NCI-H2107 (cell line): ENCODE results near the gene TMEM132E.
A peak's percentile ranks its signal among the peaks of the same experiment; 100 is the strongest.

ENCODE experiments used
- DNase-seq: peaks from one replicate; lab custom pipeline; 2025; lab: John Stamatoyannopoulos, UW

TMEM132E gene

DNA sequence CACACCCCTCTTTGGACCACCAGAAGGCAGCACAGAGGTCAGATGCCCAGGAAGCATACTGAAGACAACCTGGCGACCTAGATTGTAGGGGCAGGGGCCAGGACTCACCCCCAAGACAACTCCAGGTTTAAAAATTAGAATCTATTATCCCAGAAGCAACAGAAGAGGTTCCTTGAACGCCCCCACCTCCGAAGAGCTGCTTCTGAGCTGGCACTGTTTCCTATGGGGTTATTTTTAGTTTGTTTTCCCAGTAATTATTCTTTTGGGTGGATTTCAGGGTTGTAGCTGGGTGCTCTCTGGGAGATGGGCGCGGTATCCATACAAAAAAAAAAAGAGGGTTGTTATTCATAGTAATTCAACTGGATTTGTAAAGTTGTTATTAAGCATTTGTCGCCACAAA, 10.4 kb upstream of the TMEM132E start:
- DNase-seq, result no peak

DNA sequence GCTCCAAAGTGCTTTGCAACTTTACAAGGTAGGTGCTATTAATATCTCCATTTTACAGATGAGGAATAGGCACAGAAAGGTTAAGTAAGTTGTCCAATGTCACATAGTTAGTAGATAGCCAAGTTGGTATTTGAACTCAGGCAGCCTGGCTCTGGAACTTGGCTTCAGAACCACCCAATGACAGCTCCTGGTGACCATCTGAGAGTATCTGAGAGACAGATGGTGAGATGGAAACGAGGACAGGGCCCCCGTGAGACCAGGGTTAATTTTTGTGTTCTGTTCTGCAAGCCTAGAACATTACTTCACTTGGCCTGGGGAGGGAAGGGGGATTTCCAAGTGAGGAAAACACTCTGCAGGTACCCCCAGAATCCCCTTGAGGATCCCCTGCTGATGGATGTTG, 9.8 kb upstream of the TMEM132E start:
- DNase-seq, result no peak

DNA sequence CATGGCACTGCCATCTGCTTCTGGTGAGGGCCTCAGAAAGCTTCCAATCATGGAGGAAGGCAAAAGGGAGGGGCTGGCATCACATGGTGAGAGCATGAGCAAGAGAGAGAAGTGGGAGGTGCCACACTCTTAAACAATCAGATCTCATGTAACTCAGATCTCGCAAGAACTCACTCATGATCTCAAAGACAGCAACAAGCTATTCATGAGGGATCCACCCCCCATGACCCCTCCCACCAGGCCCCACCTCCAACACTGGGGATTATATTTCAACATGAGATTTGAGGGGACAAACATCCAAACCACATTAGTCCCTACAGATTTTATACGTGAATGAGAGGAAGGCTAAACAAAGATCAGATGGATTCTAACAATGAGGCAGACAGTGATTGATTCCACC, 8.9 kb upstream of the TMEM132E start:
- DNase-seq, result no peak

DNA sequence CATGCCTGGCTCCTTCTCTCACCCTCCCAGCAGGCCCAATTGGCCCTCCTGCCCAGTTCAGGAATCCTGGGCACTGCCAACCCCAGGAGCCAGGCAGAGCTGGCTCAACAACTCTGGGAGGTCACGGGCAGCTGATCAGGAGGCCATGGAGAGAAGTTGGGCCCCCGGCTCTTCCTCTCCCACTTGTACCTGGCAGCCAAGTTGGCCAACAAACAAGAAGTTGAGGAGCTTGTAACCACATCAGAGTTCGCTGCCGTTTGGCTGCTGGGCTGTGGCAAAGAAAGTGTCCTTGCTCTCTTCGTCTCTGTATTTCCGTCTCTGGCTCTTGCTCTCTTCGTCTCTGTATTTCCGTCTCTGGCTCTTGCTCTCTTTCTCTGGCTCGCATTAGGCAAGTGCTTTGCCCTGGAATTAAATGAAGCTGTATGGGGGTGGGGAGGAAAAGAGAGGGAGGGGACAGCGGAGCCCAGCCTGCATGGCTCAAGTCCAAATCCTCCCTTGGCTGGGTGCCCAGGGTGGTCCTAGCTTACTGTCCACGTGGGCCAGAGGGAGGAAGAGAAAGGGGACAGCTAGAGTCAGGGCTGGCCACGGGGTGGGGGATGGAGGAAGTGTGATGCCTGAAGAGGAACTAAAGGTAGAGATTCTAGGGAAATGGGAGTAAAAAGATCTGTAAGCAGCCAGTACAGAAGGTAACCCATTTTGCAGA, 7.8 kb upstream of the TMEM132E start:
- no peak for DNase-seq

DNA sequence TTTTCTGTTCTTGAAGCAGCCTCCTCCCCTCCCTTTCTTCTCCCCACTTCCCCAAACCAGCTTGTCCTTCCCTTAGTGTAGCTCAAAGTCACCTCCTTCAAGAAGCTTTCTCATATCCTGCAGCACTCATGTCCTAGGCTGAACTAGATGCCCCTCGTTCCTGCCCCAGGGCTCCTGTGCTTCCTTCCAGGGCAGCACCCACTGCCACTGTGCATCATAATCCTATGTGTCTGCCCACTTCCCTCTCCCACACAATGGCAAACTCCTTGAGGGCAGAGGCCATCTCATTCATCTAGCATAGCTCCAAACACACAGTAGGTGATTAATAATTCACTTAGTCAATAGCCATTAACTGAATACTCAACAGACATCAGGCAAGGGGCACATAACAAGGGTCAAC, 6.9 kb upstream of the TMEM132E start:
- DNase-seq, result no peak

DNA sequence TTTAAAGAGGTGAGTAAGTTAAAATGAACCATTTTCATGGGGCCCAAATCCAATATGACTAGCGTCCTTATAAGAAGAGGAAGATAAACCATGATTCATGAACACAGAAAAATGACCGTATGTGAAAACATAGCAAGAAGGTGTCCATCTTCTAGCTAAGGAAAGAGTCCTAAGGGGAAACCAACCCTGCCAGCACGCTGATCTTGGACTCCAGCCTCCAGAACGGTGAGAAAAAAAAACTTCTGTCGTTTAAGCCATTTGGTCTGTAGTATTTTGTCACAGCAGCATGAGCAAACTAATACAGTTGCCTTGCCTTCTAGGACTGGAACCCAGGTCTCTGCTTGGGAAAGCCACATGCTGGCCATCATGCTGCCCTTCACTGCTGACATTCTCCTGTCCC, 4.2 kb upstream of the TMEM132E start:
- no peak for DNase-seq

DNA sequence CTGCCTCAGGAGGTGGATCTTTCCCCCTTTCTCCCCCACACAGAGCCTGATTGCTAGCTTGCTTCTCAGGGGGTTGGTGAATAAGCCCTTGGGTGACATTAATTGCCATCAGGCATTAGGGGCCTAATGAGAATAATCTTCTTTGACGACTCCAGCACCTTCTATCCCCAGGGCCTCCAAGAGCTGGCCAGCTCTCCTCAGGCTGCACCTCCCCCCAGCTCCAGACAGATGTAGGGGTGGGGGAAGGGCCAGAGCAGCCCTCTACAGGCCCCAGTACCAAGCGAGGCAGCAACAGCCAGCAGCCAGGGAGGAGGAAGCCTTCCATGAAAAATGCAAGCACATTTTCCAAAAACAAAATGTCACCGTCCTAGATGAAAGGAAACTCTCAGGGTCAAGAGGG, 1.4 kb upstream of the TMEM132E start:
- no peak for DNase-seq

DNA sequence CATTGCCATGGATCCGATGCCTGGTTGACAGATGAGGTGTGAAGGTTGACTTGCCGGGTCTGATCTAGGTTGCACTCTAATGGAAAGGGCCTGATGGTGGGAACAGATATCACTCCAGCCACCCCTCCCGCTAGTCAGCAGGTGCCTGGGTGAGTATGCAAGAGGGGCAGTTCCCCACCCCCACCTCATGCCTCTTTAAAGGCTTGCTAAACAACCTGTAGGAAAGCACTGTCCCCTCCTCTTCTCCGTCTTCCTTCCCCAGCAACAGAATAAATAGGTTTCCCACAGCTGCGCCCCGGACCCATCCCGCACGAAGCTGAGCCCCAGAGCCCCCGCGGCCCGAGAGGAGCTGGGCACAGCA, 746 bp upstream of the TMEM132E start:
- DNase-seq, result no peak

DNA sequence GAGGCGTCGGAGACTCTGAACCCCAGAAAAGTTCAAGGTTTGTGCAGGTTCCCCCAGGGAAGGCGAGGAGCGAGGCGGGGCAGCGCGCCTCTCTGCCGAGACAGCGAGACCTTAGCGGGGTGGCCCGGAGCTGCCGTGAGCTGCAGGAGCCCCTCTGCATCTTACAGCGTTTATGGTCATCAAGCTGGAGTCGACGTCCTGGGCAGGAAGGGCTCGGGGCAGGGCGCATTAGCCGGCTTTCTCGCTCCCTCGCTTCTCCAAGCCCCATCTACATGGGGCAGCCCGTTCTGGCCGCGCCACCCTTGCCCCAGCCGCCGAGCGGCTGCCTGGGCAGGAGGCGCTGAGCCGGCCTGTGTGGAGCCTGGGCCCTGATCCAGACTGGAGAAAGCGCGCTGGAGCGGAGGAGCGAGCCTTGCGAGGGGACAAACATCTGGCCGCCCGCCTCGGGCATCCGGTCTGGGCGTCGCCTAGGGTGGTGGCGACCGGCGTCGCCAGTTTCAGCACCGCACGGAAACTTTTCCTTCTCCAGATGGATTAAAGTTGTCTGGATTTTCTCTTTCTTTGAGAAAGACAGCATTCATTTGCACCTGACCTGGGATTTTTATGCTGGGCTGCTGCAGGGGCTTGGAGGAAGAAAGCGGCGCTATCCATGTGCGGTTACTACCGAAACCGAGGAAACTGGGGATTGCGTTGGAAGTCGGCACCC, 750 bp downstream of the TMEM132E start:
- no peak for DNase-seq

DNA sequence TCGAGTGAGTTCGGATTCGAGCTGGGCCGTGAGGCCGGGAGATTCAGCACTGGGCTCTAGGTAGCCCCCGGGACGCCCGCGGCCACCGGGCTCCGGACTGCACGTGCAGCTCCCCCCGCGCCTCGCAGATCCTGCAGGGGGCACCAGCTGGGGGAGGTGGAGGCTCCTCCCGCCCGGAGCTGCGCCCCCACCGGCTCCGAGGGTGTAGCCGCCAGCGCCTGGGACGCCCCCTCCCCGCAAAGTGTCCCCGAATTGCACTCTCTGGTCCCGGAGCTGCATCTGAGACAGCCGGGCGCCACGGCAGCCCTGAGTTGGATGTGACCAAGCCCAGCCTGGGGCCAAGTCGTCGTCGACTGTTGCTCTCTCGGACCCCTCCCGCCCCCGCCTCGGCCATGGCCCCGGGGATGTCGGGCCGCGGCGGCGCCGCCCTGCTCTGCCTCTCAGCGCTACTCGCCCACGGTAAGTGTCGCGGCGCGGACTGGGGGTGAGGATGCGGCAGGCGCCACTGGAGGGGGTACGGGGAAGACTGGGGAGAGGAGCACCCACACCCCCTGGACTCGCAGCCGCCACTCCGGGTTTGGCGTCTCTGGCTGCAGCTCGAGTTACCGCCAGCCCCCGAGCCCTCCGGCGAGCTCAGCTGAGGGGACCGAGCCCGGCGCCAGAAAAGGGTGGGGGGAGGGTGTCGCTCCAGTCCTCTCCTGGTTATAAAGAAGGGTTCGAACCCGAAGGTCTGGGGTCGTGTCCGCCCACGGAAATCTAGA, 1.5 kb downstream of the TMEM132E start:
- no peak for DNase-seq

DNA sequence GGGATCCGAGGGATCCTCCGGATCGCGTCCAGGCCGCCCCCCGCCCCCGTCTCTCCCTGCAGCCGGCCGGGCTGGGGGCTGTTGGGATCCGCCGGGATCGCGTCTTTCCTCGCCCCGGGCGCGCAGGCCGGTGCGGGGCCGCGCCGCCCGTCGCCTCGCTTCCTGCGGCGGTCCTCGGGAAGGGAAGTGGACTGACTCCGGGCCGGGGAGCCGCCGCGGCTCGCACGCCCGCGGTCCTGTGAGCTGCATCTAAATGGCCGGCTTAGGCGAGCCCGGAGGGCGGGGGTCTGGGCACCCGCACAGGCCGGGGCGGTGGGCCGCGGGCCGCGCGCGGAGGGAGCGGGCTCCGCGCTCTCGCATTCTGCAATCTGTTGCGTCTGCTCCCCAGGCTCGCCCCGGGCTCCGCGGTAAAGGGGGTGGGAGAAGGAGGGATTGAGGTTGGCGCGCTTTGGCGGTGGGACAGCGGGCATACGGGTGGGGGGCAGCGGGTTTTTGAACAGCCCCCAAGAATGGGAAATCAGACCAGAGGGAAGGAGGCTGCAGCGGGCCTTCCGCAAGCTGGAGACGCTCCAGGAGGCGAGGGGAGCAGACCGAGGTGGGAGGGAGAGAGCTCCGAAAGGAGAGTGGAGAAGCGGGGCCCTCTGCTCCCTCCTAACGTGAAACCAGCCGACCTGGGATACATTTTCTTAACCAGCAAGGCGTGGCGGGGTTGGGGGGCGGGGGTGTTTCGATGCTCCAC, 2.2 kb downstream of the TMEM132E start:
- DNase-seq, result no peak

DNA sequence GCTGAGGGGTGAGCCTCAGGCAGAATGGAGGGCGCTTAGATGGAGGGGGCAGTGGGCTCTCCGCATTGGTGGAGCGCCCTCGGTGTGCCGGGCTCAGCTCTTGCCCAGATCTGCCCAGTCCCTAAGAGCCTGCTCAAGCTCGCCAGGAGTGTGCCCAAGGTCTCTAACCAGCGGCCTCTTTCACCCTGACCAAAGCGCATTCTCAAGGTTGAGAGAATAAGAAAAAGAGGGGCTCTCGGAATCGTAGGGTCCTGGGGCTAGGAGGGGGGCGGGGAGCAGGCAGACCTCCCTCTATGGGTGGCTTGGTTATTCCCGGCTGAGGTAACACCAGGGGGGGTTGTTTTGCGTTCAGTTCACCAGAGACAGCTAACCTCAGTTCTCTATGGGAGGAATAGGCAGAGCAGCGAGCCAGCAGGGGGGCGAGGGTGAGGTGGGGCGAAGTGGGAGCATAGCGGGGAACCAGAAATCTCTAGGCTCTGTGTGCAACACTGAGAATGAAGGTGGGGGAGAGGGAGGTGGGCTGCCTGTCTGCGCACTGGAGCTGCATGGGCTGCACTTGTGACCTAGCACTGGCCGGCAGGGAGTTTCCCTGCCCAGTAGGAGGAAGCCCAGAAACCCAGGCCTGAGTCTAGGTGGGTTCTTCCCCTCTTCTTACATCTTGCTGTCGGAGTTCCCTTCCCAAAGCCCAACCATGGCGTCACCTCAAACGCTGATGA, 3.0 kb downstream of the TMEM132E start:
- DNase-seq, result no peak

DNA sequence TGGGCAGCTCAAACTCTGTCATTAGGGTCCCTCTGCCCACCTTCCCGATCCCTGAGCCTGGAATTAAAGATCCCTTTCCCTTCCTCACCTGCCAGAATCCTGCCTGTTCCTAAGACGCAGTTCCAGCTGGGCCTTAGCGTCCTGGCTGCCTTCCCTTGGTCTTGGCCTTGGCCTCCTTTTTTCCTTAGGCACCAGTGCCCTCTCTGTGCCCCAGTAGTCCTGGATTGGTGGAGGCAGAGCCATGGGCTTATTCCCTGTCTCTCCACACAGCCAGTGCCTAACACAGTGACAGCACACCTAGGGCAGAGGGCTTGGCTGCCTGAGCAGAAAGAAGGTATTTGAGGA, 3.5 kb downstream of the TMEM132E start:
- no peak for DNase-seq

DNA sequence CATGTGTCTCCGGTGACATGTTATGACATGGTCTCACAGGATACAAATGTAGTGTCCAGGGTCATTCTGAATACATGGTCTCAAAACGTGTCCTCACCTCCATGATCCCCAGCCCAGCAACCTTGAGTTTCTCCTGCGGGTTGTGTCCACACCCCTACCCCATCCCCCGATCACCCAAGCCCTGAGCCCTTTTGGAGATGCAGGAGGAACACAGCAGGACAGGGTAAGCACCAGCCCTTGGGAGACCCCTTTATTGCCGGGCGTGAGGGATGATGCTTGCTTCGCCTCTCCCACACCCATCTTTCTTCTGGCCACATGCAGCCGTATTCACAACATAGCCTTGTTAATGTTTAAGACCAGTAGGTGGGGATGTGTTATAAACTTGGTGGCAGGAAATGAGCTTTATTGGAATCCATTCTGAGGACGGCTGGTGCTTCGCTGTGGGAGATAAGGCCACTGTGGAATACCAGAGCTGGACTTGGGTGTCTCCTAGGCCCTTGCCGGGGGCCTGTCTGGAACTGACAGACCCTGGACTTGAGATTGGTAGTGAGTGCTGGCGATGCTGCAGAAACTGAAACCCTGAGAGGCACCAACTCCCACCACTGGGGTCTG, 5.5 kb downstream of the TMEM132E start:
- DNase-seq, result peak; percentile 54

DNA sequence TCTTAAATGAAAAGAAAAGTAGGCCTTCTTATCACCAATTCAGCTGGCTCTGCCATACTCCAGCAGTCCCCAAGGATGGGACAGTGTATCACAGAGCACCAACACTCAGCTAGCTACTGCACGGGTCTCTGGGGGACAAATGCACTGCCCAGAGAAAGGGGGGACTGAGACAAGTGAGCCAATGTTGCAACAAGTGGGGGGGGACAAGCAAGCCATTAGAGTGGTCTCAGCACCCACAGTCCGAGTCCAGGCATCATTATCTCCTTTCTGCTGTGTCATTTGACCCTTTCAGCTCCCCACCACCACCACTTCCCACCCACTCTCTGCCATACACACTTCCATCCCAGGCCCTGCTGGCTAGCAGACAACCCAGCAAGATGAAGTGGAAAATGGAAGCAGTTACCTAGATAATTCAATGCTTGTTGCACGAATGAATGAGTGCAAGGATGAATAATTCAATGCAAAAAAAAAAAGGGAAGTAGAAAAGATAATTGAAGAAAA, 7.0 kb downstream of the TMEM132E start:
- DNase-seq, result no peak

DNA sequence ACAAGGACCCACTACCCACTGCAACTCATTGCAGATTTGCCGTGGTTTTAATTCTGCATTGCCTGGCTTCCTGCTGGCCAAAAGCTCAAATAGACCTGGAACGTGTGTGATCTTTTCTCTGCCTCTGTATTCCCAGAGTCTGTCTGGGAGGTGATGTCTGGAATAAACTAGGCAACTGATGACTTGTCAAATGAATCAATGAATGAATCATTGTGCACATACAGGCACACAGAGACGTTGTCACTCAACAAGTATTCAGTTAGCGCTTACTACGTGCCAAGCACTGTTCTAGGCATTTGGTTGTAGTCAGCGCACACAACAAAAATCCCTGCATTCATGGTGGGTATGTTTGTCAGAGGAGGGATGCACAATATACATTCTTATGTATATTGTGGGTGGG, 8.9 kb downstream of the TMEM132E start:
- no peak for DNase-seq

DNA sequence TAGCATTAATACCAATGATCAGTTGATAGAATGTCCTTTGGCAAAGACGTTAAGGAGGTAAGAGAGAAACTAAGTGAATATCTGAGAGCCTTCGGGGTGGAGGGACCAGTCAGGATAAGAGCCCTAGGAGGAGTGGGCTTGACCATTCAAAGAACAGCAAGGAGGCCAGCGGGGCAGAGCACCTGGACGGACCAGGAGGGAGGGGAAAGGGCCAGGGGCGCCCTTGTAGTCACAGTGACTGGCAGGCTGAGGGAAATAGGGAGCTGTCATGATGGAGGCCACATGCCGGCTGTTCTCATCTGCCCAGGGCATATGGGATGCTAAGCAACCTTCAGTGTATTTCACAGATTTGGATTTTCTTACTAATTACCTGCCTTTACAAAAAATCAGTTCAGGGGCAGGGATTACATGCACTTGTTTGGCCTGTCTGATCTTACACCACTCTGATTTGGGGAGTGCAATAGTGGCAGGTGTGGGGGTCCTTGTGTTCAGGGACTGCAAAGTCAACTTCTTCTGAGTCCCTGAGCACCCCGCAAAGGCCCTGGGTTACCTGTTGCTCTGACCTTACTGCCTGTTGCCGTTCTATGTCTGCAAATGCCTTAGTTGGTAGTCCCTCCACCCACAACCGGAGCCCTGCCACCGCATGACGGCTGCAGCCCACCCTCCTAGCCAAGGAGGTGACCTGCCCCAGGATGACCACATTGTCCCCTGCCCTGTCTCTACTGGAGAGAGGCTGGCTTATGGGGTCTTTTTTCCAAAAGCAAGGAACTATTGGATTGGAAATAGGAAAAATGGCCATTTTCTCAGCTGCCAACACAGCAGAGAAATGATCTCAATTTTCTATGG, 10.0 kb downstream of the TMEM132E start:
- DNase-seq, result no peak

DNA sequence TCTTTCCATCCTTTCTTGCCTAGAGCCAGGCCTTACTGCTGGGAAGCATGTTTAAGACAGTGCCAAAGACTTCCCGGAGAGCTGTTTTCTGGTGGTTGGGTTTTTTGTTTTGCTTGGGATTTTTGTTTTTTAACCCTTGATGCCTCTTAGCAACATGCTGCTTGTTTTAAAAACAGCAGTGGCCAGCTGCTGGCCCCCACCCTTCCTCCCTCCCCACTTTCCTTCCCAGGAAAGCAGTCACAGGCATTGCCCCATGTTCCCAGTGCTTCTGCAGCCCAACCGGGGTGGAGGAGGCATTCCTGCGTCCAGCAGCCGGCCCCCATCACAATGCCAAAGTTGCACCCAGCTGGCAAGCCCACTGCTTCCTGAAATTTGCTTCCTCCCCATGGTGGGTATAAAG, 12.6 kb downstream of the TMEM132E start:
- DNase-seq, result no peak

DNA sequence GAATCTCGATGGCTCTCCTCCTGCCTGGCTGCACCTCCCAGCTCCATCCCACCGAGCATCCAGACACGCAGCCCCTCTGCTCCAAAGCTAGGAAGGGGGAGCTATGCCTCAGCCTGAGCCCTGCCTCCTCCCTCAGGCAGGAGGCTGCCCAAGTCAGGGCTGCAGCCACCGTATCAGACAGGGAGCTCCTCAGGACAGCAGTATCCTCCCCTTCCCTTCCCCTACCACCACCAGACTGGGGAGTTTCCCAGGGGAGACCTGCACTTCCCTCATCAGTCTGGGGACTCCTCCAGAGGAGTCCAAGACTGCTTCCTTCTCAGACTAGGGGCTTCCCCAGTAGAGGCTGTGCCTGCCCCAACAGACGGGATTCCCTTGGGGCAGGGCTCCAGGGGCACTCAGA, 17.5 kb downstream of the TMEM132E start:
- no peak for DNase-seq

DNA sequence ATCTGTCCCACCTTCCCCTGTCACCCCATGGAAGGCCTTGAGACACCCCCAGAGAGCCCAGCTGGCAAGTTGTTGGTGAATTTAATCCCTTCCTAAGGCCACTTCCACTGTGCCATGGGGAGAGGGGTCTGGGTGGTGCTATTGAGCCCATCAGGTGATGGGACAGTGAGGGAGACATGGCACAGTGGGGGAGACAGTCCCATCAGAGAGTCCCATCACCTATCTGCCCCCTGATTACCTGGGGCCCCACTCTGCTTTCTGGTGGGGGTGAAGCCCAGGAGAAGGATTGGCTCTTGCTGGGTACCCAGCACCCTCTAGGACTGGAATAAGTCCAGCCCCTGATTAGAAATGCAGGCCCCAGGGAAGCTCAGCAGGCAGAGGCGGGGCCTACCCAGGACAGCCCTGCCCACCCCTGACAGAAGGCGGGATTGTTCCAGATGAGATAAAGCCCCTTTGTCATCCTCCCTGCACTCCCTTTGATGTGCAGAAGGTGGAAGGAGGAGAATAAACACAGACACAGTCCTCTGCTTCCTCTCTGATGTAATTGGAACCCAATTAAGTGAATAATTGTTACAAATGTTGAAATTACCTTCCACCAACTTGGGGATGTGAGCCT, 18.9 kb downstream of the TMEM132E start:
- no peak for DNase-seq
